SU-DHL-6 (cell line): ENCODE results near the gene GNAQ.

Experiments used
- EZH2phosphoT487 ChIP-seq: fragments of 200-600 bp; sonication (generic), shearing (Covaris generic); conservative IDR thresholded peaks from 2 replicates; pipeline ENCODE4 v1.6.1; 2018; ENCODE audit warnings: mild to moderate bottlenecking, antibody characterized with exemption, low read length, moderate library complexity, mixed read lengths
- TF ChIP-seq, protein P1 (sequence below): fragments of 200-600 bp; sonication (generic); IDR thresholded peaks from one replicate; pipeline ENCODE4 v1.5.1; 2017; ENCODE audit warnings: antibody characterized with exemption, mild to moderate bottlenecking, low read length, moderate library complexity; ENCODE audit not compliant: insufficient read depth, poor library complexity, severe bottlenecking

DNA sequence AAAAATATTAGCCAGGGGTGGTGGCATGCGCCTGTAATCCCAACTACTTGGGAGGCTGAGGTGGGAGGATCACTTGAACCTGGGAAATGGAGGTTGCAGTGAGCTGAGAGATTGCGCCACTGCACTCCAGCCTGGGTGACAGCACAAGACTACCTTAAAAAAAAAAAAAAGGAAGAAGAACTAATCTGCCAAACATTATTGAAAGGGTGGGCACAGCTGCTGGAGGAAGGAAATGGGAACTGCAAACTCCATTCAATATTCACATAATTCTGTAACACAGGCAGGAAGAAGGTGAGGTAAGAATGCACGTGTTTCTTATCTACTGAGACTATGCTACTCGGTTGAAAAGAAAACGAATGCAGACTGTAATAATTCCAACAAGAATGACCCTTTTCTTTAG, 262.4 kb downstream of the GNAQ start:
- TF ChIP-seq, protein P1, sequence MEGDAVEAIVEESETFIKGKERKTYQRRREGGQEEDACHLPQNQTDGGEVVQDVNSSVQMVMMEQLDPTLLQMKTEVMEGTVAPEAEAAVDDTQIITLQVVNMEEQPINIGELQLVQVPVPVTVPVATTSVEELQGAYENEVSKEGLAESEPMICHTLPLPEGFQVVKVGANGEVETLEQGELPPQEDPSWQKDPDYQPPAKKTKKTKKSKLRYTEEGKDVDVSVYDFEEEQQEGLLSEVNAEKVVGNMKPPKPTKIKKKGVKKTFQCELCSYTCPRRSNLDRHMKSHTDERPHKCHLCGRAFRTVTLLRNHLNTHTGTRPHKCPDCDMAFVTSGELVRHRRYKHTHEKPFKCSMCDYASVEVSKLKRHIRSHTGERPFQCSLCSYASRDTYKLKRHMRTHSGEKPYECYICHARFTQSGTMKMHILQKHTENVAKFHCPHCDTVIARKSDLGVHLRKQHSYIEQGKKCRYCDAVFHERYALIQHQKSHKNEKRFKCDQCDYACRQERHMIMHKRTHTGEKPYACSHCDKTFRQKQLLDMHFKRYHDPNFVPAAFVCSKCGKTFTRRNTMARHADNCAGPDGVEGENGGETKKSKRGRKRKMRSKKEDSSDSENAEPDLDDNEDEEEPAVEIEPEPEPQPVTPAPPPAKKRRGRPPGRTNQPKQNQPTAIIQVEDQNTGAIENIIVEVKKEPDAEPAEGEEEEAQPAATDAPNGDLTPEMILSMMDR, result no peak
- no peak for TF ChIP-seq EZH2phosphoT487
